Measurements from ENCODE around the gene DAND5. TPM values are rescaled to one million over a fixed set of nuclear protein-coding genes. Genes with fewer than 3 reads are reported as not detected.
"Not testable (repeated sequence)": the region's sequence is repeated elsewhere in the genome, so short reads cannot be mapped to it uniquely, and the experiment has no call there.

DAND5 gene
- total RNA-seq, 6 experiments from 2014 or later: not detected

DNA sequence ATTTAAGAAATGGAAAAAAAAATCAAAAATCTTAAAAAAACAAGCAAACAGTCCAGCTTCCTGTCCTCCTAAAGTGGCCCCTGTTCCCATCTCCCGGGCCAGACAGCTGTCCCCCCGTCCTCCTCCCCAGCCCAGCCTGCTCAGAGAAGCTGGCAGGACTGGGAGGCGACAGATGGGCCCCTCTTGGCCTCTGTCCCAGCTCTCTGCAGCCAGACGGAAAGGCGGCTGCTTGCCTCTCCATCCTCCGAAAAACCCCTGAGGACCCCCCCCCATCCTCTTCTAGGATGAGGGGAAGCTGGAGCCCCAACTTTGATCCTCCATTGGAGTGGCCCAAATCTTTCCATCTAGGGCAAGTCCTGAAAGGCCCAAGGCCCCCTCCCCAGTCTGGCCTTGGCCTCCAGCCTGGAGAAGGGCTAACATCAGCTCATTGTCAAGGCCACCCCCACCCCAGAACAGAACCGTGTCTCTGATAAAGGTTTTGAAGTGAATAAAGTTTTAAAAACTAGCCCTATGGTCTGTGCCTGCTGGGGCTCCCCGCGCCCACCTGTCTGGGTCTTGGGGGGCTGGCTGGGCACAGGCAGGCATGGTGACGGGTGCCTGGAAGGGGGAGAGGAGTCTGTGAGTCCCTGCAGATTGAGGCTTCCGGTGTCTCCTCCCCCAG lies 16.1 kb upstream of the DAND5 start:
- TF ChIP-seq CTCF (IDR thresholded peaks at IDR 0.05): no peak
- Mint-ChIP-seq H3K9me3 (no peaks in the 10 kb centered on the region), H3K27me3 (ENCODE audit: insufficient read depth) (no peaks in the 10 kb centered on the region), H3K4me3 (peak overlapping the region; percentile 28; the same call in 1 of the 2 replicates), H3K27ac (peak overlapping the region; percentile 93), H3K36me3 (ENCODE audit: low read depth) (peaks cover 45% of the 10 kb centered on the region), H3K4me1 (ENCODE audit: low read depth) (peaks cover 50% of the 10 kb centered on the region)
- no peak for DNase-seq

DNA sequence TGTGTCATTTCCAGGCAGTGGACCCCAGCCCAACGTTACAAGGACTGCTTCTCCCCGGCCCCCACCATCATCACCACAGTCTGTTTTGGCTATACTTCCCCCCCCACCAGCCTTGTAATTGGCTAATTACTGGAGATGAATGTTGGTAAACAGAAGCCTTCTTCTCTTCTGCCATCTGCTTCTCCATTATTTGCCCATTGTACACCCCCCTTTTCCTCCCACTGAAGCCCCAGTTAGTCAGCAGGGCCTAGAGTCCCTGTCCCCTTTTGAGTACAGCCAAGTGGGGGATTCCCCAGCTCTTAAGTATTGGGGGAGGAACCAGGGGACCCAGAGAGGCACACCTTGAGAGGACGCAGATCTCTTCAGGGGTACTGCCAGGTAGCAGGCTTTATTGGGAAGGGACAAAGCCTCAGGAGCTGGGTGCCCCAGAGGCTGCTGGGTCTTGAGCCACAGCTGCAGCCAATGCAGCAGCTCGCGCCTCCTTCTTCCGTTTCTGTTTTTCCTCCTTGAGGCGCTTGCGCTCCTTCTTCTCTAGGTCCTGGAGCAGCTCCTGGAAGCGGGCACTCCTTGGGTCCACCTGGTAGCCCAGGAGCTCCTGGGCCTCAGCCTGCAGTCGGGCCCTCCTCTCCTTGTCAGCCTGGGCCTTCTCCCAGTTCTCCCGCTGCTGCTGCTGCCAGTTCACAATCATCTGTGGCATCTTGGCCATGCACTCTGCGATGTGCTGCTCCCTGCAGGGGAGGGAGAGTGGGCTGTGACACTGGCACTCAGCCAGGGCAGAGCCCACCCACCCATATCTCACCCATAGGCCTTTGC lies 15.4 kb upstream of the DAND5 start:
- H3K27me3 Mint-ChIP-seq (ENCODE audit: insufficient read depth): no peaks in the 10 kb centered on the region
- H3K4me3 Mint-ChIP-seq: peak overlapping the region; percentile 83
- no peak for TF ChIP-seq CTCF (IDR thresholded peaks at IDR 0.05)
- no peaks in the 10 kb centered on the region for H3K9me3 Mint-ChIP-seq
- no peak for DNase-seq
- peaks cover 45% of the 10 kb centered on the region for H3K36me3 Mint-ChIP-seq (ENCODE audit: low read depth)
- H3K4me1 Mint-ChIP-seq (ENCODE audit: low read depth): peaks cover 50% of the 10 kb centered on the region
- H3K27ac Mint-ChIP-seq: peak overlapping the region; percentile 93

DNA sequence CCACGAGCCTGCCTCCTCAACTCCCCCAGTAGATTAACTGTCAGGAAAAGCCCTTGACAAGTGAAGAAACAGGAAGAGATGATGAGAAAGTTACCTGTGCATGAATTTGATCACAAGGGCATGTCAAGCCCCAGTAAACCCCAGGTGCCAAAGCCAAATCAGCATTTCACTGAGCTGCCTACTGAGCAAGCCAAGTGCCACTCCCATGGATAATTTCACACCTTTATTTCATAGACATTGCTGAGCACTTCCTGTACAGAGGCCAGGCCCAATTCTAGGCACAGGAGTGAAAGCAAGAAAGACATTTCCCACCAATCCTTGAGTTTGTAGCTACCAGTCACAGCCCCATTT lies 14.8 kb upstream of the DAND5 start:
- no peak for TF ChIP-seq CTCF (IDR thresholded peaks at IDR 0.05)
- peak overlapping the region; percentile 83 for H3K4me3 Mint-ChIP-seq
- peak overlapping the region; percentile 93 for H3K27ac Mint-ChIP-seq

DNA sequence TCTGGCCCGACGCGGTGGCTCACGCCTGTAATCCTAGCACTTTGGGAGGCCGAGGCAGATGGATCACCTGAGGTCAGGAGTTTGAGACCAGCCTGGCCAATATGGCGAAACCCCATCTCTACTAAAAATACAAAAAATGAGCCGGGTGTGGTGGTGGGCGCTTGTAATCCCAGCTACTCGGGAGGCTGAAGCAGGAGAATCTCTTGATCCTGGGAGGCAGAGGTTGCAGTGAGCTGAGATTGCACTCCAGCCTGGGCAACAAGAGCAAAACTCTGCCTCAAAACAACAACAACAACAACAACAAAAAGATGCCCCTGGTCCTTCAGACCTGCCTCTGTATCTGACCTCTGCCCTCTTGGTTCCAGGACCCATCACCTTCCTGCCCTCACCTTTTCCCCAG lies 13.8 kb upstream of the DAND5 start:
- Mint-ChIP-seq H3K36me3 (ENCODE audit: low read depth) (peaks cover 33% of the 10 kb centered on the region), H3K4me1 (ENCODE audit: low read depth) (peaks cover 50% of the 10 kb centered on the region), H3K4me3 (peak overlapping the region; percentile 83), H3K27ac (peak overlapping the region; percentile 93)
- H3K27me3 Mint-ChIP-seq (ENCODE audit: insufficient read depth); DNase-seq; H3K9me3 Mint-ChIP-seq: not testable (repeated sequence)

More for the DNA sequence above, 14.8 kb upstream of the DAND5 start:
- H3K4me1 Mint-ChIP-seq (ENCODE audit: low read depth): peaks cover 50% of the 10 kb centered on the region
- no peaks in the 10 kb centered on the region for H3K9me3 Mint-ChIP-seq
- H3K36me3 Mint-ChIP-seq (ENCODE audit: low read depth): peaks cover 43% of the 10 kb centered on the region
- H3K27me3 Mint-ChIP-seq (ENCODE audit: insufficient read depth): no peaks in the 10 kb centered on the region
- no peak for DNase-seq

DNA sequence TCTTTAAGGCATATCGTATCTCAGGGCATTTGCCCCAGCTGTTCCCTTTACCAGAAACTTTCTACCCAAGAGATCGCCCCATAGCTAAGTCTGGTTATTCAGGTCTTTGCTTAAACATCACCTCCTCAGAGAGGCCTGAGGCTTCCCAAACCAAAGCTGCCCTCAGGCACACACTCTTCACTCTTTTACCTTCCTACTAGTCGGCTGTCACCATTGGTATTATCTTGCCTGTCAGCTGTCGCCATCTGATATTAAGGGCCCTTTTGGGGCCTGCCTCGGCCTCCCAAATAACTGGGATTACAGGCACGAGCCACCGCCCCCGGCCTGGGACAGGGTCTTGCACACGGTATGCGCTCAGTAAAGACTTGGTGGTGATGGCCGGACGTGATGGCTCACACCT lies 13.4 kb upstream of the DAND5 start:
- H3K4me1 Mint-ChIP-seq (ENCODE audit: low read depth): peaks cover 50% of the 10 kb centered on the region

More for the DNA sequence above, 13.4 kb upstream of the DAND5 start:
- Mint-ChIP-seq H3K9me3 (no peaks in the 10 kb centered on the region), H3K36me3 (ENCODE audit: low read depth) (peaks cover 28% of the 10 kb centered on the region), H3K27ac (peak overlapping the region; percentile 93), H3K27me3 (ENCODE audit: insufficient read depth) (no peaks in the 10 kb centered on the region), H3K4me3 (peak overlapping the region; percentile 83)
- TF ChIP-seq CTCF (IDR thresholded peaks at IDR 0.05): no peak
- DNase-seq: no peak
